ENCODE results near the gene PDE6A.

Gene PDE6A

DNA sequence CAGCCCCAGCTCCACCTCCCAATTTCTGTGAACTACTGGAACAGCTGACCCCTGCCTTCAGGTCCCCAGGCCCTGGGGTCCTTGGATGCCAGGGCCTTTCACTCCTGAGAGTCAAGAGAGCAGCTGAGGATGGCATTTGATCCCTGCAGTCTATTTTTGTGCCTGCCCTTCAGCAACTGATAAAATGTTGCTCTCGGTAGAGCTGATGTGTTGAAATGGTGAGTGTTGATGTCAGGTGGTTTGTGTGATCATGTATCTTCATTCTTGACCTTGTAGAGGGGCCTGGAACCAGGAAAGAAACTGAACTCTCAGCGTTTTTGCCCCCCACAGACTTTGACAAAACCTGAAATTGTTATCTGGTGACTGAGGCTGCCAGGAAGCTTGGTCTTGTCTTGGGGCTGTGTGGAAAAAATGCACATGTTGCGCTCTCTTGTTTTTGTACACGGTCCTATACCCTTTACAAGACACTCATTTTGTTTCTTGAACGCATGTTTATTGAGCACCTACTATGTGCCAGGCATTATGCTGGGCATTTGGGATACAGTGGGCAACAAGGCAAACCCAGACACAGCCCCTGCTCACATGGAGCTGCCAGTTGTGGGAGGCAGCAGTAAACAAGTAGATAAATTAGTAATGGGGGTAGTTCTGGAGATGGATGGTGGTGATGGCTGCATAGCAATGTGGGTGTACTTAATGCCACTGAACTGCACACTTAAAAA is 136.2 kb downstream of the PDE6A start:
- DNase-seq = no peak

Data from retina (tissue), 1 donor.